T-helper 1 cell treated with Interleukin-12 subunit alpha and Interleukin-12 subunit beta and Interleukin-4 antibody, amounts not matched to agents 30 μg/mL and 1 μg/mL, for 36 hours (primary cell): ENCODE measurements around the gene ABL2.

Experiments
- H3K27ac Mint-ChIP-seq: one replicate; pipeline ENCODE4 v1.8.0; 2021; ENCODE audit warnings: mild to moderate bottlenecking, mixed read lengths
- H3K27me3 Mint-ChIP-seq: one replicate; pipeline ENCODE4 v1.8.0; 2021; ENCODE audit warnings: low read depth, mixed read lengths
- H3K36me3 Mint-ChIP-seq: one replicate; pipeline ENCODE4 v1.8.0; 2021; ENCODE audit warnings: low read depth, mixed read lengths
- H3K4me1 Mint-ChIP-seq: one replicate; pipeline ENCODE4 v1.8.0; 2021; ENCODE audit warnings: low read depth, mixed read lengths
- H3K4me3 Mint-ChIP-seq: one replicate; pipeline ENCODE4 v1.8.0; 2021; ENCODE audit warnings: mild to moderate bottlenecking, moderate library complexity, mixed read lengths
- H3K9me3 Mint-ChIP-seq: one replicate; pipeline ENCODE4 v1.8.0; 2021; ENCODE audit warnings: mixed read lengths

ABL2 gene

GRCh38 chr1:179066471-179066870, 163.0 kb downstream of the ABL2 start:
- Mint-ChIP-seq H3K27me3 (no peaks in the 10 kb centered on the region), H3K4me3 (no peak overlapping the region), H3K4me1 (peaks cover 2% of the 10 kb centered on the region), H3K27ac (no peak overlapping the region), H3K9me3 (no peaks in the 10 kb centered on the region), H3K36me3 (peaks cover 15% of the 10 kb centered on the region)

DNA sequence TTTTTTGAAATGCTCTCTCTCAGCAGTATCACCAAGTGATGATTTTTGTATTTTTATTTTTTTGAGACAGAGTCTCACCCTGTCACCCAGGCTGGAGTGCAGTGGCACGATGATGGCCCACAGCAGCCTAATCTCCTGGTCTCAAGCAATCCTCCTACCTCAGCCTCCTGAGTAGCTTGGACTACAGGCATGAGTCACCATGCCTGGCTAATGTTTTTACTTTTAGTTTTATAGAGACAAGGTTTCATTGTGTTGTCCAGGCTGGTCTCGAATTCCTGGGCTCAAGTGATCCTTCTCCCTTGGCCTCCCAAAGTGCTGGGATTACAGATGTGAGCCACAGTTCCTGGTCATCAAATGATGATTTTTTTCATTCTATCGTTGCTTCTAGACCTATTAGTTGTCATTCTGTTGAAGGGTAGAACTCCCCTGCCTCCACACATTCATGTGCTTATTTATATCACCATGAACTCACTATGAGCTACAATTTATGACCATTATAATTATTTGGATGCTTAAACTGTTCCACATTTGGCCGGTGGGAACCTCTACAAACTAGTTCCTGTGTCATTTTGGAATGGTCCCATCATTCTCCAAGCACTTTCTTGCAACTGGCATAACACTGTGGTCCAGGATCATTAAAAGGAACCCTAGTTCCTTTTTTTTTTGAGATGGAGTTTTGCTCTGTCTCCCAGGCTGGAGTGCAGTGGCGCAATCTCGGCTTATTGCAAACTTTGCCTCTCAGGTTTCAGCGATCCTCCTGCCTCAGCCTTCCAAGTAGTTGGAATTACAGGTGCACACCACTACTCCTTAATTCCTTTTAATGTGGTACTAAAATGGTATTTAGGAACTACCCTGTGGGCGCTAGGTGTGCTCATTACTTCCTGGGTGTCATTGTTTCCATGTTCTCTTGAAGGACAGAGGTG, 167.9 kb downstream of the ABL2 start:
- H3K27ac Mint-ChIP-seq: no peak overlapping the region
- no peaks in the 10 kb centered on the region for H3K27me3 Mint-ChIP-seq
- peaks cover 27% of the 10 kb centered on the region for H3K36me3 Mint-ChIP-seq
- no peak overlapping the region for H3K4me3 Mint-ChIP-seq
- H3K4me1 Mint-ChIP-seq: peaks cover 2% of the 10 kb centered on the region
- H3K9me3 Mint-ChIP-seq: no peaks in the 10 kb centered on the region

- Mint-ChIP-seq H3K9me3 (no peaks in the 10 kb centered on the region), H3K27me3 (no peaks in the 10 kb centered on the region)
Observed at GRCh38 chr1:179058487-179059483, 170.7 kb downstream of the ABL2 start.

DNA sequence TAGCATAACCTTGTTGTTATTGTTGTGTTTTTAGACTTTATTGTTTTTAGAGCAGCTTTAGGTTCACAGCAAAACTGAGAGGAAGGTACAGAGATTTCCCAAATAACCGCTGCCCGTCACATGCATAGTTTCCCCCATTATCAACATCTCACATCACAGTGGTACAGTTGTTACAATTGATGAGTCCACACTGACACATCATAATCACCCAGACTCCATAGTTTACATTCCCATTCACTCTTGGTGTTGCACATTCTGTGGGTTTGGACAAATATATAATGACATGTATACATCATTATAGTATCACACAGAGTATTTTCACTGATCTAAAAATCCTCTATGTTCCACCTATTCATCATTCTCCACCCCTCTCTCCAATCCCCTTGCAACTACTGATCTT, 173.5 kb downstream of the ABL2 start:
- H3K4me1 Mint-ChIP-seq: no peaks in the 10 kb centered on the region
- H3K27me3 Mint-ChIP-seq: no peaks in the 10 kb centered on the region

More at GRCh38 chr1:179058487-179059483, 170.7 kb downstream of the ABL2 start:
- H3K36me3 Mint-ChIP-seq: peaks cover 30% of the 10 kb centered on the region
- no peak overlapping the region for H3K4me3 Mint-ChIP-seq
- H3K27ac Mint-ChIP-seq: no peak overlapping the region
- peaks cover 2% of the 10 kb centered on the region for H3K4me1 Mint-ChIP-seq

GRCh38 chr1:179053486-179053885, 176.0 kb downstream of the ABL2 start:
- no peaks in the 10 kb centered on the region for H3K4me1 Mint-ChIP-seq
- H3K27ac Mint-ChIP-seq: no peak overlapping the region
- no peaks in the 10 kb centered on the region for H3K27me3 Mint-ChIP-seq
- peaks cover 24% of the 10 kb centered on the region for H3K36me3 Mint-ChIP-seq
- H3K4me3 Mint-ChIP-seq: no peak overlapping the region
- no peaks in the 10 kb centered on the region for H3K9me3 Mint-ChIP-seq

More for the DNA sequence above, 173.5 kb downstream of the ABL2 start:
- no peaks in the 10 kb centered on the region for H3K9me3 Mint-ChIP-seq
- H3K36me3 Mint-ChIP-seq: peaks cover 27% of the 10 kb centered on the region
- no peak overlapping the region for H3K4me3 Mint-ChIP-seq
- H3K27ac Mint-ChIP-seq: no peak overlapping the region

DNA sequence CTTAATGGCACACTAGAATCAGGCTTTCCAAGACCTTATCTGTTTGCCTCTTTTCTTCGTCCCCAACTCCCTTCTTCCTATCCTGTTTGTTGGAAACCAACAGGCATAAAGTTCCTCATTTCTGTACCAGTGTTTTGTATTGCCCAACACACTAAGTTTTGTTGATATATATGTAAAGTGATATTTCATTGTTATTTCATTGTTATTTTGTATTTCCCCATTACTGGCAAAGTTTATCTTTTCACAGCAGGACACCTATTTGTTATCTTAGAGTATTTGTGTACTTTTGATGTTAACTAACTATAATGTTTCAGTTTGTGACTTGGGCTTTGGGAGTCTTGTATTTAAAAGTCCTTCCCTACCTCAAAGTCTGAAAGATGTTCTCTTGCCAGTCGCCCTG, 176.7 kb downstream of the ABL2 start:
- H3K4me1 Mint-ChIP-seq: no peaks in the 10 kb centered on the region
- no peaks in the 10 kb centered on the region for H3K9me3 Mint-ChIP-seq
- H3K4me3 Mint-ChIP-seq: no peak overlapping the region
- no peaks in the 10 kb centered on the region for H3K27me3 Mint-ChIP-seq
- H3K27ac Mint-ChIP-seq: no peak overlapping the region
- H3K36me3 Mint-ChIP-seq: peaks cover 20% of the 10 kb centered on the region
